ENCODE data around the gene MEGF11. TPM values are rescaled to one million over a fixed set of nuclear protein-coding genes. Genes with fewer than 3 reads are reported as not detected.

Gene MEGF11
- total RNA-seq, 4 donors from 2014 or later = 0.23 to 0.33 TPM; not detected in 2

DNA sequence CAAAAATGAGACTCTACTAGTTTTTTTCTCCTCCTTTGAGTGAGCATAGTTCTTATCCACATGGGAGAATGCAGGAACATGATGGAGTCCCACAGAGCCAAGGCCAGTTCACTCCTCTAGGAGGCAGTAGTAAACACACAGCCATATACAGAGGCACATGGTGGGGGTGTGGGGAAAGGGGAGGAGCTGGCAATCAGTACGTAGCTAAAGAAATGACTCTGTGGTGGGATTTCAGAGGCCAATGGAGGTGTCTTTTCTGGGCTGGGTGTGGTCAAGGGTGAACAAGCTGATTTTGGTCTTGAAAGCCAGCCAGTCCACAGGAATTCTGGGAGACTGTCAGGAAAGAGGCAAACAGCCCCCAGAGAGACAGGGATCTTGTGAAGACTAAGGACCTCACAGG lies 390.9 kb downstream of the MEGF11 start:
- Histone ChIP-seq H3K27ac (replicated peaks in 1 of 4) (no peak overlapping the region), H3K36me3 (no peaks in the 10 kb centered on the region), H3K27me3 (no peaks in the 10 kb centered on the region), H3K4me1 (no peaks in the 10 kb centered on the region), H3K4me3 (no peak overlapping the region), H3K9me3 (no peaks in the 10 kb centered on the region)
- TF ChIP-seq EP300 (IDR thresholded peaks at IDR 0.05) = no peak
- TF ChIP-seq POLR2AphosphoS5 (IDR thresholded peaks at IDR 0.05) = no peak
- TF ChIP-seq POLR2A (IDR thresholded peaks at IDR 0.05; ENCODE audit: low read depth) = no peak
- TF ChIP-seq, protein P1, sequence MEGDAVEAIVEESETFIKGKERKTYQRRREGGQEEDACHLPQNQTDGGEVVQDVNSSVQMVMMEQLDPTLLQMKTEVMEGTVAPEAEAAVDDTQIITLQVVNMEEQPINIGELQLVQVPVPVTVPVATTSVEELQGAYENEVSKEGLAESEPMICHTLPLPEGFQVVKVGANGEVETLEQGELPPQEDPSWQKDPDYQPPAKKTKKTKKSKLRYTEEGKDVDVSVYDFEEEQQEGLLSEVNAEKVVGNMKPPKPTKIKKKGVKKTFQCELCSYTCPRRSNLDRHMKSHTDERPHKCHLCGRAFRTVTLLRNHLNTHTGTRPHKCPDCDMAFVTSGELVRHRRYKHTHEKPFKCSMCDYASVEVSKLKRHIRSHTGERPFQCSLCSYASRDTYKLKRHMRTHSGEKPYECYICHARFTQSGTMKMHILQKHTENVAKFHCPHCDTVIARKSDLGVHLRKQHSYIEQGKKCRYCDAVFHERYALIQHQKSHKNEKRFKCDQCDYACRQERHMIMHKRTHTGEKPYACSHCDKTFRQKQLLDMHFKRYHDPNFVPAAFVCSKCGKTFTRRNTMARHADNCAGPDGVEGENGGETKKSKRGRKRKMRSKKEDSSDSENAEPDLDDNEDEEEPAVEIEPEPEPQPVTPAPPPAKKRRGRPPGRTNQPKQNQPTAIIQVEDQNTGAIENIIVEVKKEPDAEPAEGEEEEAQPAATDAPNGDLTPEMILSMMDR (IDR thresholded peaks at IDR 0.05) = peak in 2 of 3 experiments; percentile 13 to 37
- 5% methylated on average over 1 of the region's 1 CpG for WGBS
- intact Hi-C loops (cut with DNase I) = no loop called here
- no peak for DNase-seq (ENCODE audit: extremely low spot score)

DNA sequence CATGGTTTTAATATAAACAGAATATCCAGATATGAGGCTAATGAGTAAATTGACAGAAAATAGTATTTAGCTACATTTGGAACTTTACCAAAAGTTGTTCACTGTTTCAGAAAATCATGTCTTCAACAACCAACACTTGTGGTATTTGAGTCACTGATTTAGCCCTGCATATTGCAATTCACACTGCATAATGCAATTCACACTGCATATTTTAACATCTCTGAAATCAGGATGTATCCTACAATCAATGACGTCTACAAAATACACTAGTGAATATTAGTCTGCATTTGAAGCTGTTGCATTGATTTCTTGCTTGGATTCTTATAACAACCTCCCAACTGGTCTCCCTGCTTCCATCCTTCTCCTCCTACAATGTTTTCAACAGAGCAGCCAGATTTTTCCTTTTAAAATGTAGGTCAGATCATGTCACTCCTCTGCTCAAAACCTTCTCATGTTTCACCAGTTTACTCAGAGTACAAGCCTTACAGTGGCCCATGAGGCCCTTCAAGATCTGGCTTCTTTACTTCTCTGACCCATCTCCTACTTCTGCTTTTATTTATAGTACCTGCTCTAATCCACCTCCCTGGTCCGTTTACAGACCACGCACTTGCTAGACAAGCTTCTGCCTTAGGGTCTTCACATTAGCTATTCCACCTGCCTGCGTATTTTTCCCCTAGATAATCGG lies 395.7 kb downstream of the MEGF11 start:
- Histone ChIP-seq H3K36me3 (no peaks in the 10 kb centered on the region), H3K9me3 (no peaks in the 10 kb centered on the region), H3K4me1 (no peaks in the 10 kb centered on the region), H3K4me3 (no peak overlapping the region), H3K27me3 (no peaks in the 10 kb centered on the region), H3K27ac (replicated peaks in 1 of 4) (no peak overlapping the region)
- DNase-seq (ENCODE audit: extremely low spot score) = no peak
- intact Hi-C loops (cut with DNase I) = loop anchor here (5.0 kb wide), 1 partner anchor 221 kb away; no protein-coding TSS in a partner anchor
- WGBS = 64% methylated on average over 5 of the region's 5 CpGs
- TF ChIP-seq, protein P1 (IDR thresholded peaks at IDR 0.05) = no peak
- TF ChIP-seq POLR2AphosphoS5 (IDR thresholded peaks at IDR 0.05) = no peak
- TF ChIP-seq EP300 (IDR thresholded peaks at IDR 0.05) = no peak
- no peak for TF ChIP-seq POLR2A (IDR thresholded peaks at IDR 0.05; ENCODE audit: low read depth)

DNA sequence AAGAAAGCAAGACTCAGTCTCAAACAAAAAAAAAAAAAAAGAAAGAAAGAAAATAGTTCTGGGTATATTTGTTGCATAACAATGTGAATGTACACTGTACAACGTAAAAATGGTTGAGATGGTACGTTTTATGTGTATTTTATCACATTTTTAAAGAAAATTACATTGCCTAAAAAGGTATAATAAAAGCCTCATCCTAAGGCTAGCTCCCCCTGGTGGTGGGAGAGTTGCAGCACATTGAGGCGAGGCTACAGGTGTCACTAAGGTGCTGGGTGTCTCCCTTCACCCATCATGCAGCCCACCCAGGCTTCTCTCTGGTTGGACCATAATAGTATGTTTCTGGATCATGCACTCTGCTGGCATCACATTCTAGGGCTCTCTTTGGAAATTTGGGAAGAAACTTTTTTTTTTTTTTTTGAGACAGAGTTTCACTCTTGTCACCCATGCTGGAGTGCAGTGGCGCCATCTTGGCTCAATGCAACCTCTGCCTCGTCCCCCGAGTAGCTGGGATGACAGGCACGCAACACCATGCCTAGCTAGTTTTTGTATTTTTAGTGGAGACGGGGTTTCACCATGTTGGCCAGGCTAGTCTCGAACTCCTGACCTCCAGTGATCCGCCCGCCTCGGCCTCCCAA lies 396.6 kb downstream of the MEGF11 start:
- TF ChIP-seq, protein P1 (IDR thresholded peaks at IDR 0.05) = peak; percentile 69 to 90 (median 83)
- TF ChIP-seq POLR2AphosphoS5 (IDR thresholded peaks at IDR 0.05) = no peak
- WGBS = 61% methylated on average over 8 of the region's 12 CpGs
- no peak overlapping the region for H3K4me3 ChIP-seq
- no peaks in the 10 kb centered on the region for H3K4me1 ChIP-seq
- H3K9me3 ChIP-seq = no peaks in the 10 kb centered on the region
- intact Hi-C loops (cut with DNase I) = loop anchor here (5.0 kb wide), 1 partner anchor 220 kb away; no protein-coding TSS in a partner anchor
- H3K36me3 ChIP-seq = no peaks in the 10 kb centered on the region
- DNase-seq (ENCODE audit: extremely low spot score) = peak; percentile 93
- H3K27ac ChIP-seq (replicated peaks in 1 of 4) = no peak overlapping the region
- no peaks in the 10 kb centered on the region for H3K27me3 ChIP-seq

DNA sequence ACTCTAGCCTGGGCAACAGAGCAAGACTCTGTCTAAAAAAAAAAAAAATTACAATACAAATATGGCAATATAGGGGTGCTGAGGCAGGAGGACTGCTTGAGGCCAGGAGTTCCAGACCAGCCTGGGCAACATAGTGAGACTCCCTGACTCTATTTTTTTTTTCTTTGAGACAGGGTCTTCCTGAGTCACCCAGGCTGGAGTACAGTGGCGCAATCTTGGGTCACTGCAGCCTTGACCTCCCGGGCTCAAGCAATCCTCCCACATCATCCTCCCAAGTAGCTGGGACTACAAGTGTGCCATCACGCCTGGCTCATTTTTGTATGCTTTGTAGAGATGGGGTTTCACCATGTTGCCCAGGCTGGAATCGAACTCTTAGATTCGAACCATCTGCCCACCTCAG lies 401.6 kb downstream of the MEGF11 start:
- WGBS = 93% methylated on average over 5 of the region's 5 CpGs
- no peaks in the 10 kb centered on the region for H3K9me3 ChIP-seq
- no peak for TF ChIP-seq EP300 (IDR thresholded peaks at IDR 0.05)
- TF ChIP-seq, protein P1 (IDR thresholded peaks at IDR 0.05) = no peak
- no peak for TF ChIP-seq POLR2A (IDR thresholded peaks at IDR 0.05; ENCODE audit: low read depth)
- no peak overlapping the region for H3K4me3 ChIP-seq
- no peaks in the 10 kb centered on the region for H3K4me1 ChIP-seq
- H3K36me3 ChIP-seq = no peaks in the 10 kb centered on the region
- no peak for DNase-seq (ENCODE audit: extremely low spot score)
- H3K27me3 ChIP-seq = peaks cover 0 to 4% (median 0%) of the 10 kb centered on the region in 4 donors
- intact Hi-C loops (cut with DNase I) = no loop called here
- no peak overlapping the region for H3K27ac ChIP-seq (replicated peaks in 1 of 4)
